Effector memory CD4-positive, alpha-beta T cell (primary cell): ENCODE results near the gene SIGLEC12.

Experiments
- DNase-seq, 3 donors: peaks; one replicate each; pipeline ENCODE4 v3.0.0-alpha.2; 2020
- H3K27ac ChIP-seq: 2 replicates; pipeline ENCODE4 v1.7.0; 2013; ENCODE audit warnings: mild to moderate bottlenecking, low read length, moderate library complexity; ENCODE audit not compliant: insufficient read depth, poor library complexity, severe bottlenecking
- H3K27me3 ChIP-seq: replicated peaks from 2 replicates; pipeline ENCODE4 v1.7.0; 2013; ENCODE audit warnings: mild to moderate bottlenecking, low read length; ENCODE audit not compliant: insufficient read depth, control insufficient read depth, poor library complexity, severe bottlenecking
- H3K36me3 ChIP-seq: 2 replicates; pipeline ENCODE4 v1.7.0; 2013; ENCODE audit warnings: mild to moderate bottlenecking, low read length, moderate library complexity; ENCODE audit not compliant: control insufficient read depth, insufficient read depth
- H3K4me1 ChIP-seq: 2 replicates; pipeline ENCODE4 v1.7.0; 2013; ENCODE audit warnings: low read length, mild to moderate bottlenecking; ENCODE audit not compliant: control insufficient read depth, insufficient read depth, poor library complexity, severe bottlenecking
- H3K4me3 ChIP-seq: 2 replicates; pipeline ENCODE4 v1.7.0; 2013; ENCODE audit warnings: low read length, low read depth, mild to moderate bottlenecking; ENCODE audit not compliant: insufficient read depth, poor library complexity, severe bottlenecking
- H3K9me3 ChIP-seq: 2 replicates; pipeline ENCODE4 v1.7.0; 2013; ENCODE audit warnings: mild to moderate bottlenecking, low read length, moderate library complexity; ENCODE audit not compliant: control insufficient read depth
- total RNA-seq, 3 donors: gene quantifications; one replicate each; lab custom pipeline; 2026; lab: John Stamatoyannopoulos, UW

SIGLEC12 gene
- total RNA-seq, result 0 reads per million in 3 donors

GRCh38 chr19:51501594-51502263, at the start of gene SIGLEC12:
TSS of gene SIGLEC12 (minus strand) at chr19:51501800. CDS start at chr19:51501733, 67 bp downstream.
- Histone ChIP-seq H3K9me3 (no peaks in the 10 kb centered on the region), H3K4me1 (no peaks in the 10 kb centered on the region), H3K36me3 (no peaks in the 10 kb centered on the region), H3K27me3 (no peaks in the 10 kb centered on the region), H3K27ac (no peak within 1 kb of the TSS), H3K4me3 (no peak within 1 kb of the TSS)
- no peak for DNase-seq

DNA sequence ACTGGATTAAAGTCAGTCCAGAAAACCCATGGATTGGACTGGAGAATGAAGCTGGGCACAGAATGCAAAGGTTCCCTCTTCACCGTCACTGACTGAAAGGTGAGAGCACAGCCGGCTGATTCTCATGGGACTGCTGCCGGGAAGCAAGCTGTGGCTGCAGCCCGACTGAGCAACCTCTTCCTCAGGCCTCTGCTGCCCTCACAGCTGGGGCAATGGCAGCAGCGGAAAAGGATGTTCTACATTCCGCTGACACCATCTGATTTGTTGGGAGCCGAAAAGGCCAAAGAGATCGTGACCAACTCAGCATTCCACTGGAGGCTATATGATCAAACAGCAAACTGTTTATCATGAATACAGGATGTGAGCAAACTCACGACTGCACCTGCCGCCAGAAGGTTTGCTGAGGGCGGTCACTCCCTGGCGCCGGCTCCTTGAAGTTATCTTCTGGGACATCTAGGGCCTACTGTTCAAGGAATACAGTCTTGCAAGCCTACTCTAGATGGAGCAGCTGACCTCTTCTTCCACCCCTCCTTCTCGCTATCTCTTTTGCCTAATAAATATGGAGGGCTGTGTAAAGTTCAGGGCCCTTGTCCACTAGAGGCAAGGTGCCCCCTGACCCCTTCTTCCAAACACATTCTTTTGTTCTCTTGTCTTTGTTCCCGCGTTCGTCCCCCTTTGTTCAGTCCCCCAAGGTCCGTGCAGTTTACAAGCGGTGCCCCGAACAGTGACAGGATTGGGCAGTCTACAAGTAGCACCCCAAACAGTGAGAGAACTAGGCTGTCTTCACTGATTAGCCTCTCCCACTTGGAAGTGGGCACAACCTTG, 49.5 kb upstream of the SIGLEC12 start:
- H3K27me3 ChIP-seq, result no peaks in the 10 kb centered on the region
- DNase-seq, result no peak
- H3K9me3 ChIP-seq, result no peaks in the 10 kb centered on the region
- no peak overlapping the region for H3K4me3 ChIP-seq
- no peak overlapping the region for H3K27ac ChIP-seq
- H3K4me1 ChIP-seq, result no peaks in the 10 kb centered on the region
- no peaks in the 10 kb centered on the region for H3K36me3 ChIP-seq

- Histone ChIP-seq H3K4me3 (no peak overlapping the region), H3K9me3 (no peaks in the 10 kb centered on the region), H3K27me3 (no peaks in the 10 kb centered on the region), H3K4me1 (no peaks in the 10 kb centered on the region), H3K27ac (no peak overlapping the region), H3K36me3 (no peaks in the 10 kb centered on the region)
- DNase-seq, result no peak
These were observed 48.1 kb upstream of the SIGLEC12 start for GRCh38 chr19:51549533-51550324.

- no peak overlapping the region for H3K27ac ChIP-seq
- no peaks in the 10 kb centered on the region for H3K36me3 ChIP-seq
- no peak overlapping the region for H3K4me3 ChIP-seq
- no peaks in the 10 kb centered on the region for H3K9me3 ChIP-seq
- DNase-seq, result no peak
- no peaks in the 10 kb centered on the region for H3K4me1 ChIP-seq
- no peaks in the 10 kb centered on the region for H3K27me3 ChIP-seq
These were observed 47.3 kb upstream of the SIGLEC12 start for GRCh38 chr19:51548891-51549305.

DNA sequence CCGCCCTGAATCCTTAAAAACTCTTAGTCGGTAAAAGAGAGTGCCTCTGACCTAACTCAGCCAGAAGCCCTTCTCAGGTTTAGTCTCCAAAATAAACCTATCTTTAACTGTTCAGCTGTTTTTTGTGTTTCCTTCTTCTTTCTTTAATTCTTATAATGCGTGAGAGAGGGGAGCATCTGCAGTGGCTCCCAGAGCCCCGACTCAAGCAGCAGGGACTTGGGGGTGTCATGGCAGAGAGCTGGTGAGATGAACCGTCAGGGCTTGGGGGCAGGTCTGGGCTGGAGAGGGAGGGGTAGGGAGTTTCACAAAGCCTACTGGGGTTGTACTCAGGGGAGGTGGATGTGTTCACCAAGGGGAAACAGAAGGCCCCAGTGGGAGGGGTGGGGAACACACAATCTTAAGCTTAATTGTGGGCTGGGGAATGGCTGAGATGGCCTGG, 46.6 kb upstream of the SIGLEC12 start:
- H3K4me1 ChIP-seq, result no peaks in the 10 kb centered on the region
- no peaks in the 10 kb centered on the region for H3K27me3 ChIP-seq
- no peak overlapping the region for H3K27ac ChIP-seq
- H3K9me3 ChIP-seq, result no peaks in the 10 kb centered on the region
- no peak overlapping the region for H3K4me3 ChIP-seq
- H3K36me3 ChIP-seq, result no peaks in the 10 kb centered on the region
- DNase-seq, result no peak

DNA sequence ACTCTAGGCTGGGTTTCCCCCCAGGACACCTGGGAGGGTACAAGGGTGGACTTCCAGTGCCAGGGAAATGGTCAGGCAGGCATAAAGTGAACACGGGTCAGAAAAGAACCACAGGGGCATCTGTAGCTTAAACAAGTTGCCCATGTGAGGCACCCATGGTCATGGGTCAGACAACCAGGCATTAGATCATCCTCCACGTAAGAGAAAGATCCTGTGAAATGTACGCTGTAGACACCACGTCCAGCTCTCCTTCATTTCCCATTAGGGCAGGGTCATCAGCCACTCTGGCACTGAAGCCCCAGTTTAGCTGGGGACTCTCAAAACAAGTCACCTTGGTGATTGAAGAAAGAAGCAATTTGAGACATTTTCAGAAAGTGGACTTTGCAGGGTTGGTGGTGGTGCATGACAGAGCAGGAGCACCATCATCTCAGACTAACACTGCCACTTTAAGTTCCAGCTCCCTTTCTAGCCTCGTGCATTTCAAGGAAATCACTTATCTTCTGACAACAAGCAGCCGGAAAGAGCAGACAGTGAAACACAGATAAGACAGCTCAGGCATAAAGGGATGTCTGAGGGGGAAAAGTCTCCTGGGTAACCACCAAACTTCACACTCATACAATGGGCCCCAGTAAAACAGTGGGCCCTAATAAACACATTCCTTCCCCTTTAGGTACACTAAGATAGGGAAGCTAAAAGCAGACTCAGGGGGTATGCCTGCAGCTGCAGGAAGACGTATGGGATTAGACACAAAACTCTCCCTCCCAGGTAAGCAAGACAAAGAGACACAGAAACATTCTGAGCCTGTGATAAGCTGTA, 46.0 kb upstream of the SIGLEC12 start:
- no peak overlapping the region for H3K27ac ChIP-seq
- H3K27me3 ChIP-seq, result no peaks in the 10 kb centered on the region
- H3K4me3 ChIP-seq, result no peak overlapping the region
- no peaks in the 10 kb centered on the region for H3K4me1 ChIP-seq
- DNase-seq, result no peak
- no peaks in the 10 kb centered on the region for H3K9me3 ChIP-seq
- no peaks in the 10 kb centered on the region for H3K36me3 ChIP-seq

DNA sequence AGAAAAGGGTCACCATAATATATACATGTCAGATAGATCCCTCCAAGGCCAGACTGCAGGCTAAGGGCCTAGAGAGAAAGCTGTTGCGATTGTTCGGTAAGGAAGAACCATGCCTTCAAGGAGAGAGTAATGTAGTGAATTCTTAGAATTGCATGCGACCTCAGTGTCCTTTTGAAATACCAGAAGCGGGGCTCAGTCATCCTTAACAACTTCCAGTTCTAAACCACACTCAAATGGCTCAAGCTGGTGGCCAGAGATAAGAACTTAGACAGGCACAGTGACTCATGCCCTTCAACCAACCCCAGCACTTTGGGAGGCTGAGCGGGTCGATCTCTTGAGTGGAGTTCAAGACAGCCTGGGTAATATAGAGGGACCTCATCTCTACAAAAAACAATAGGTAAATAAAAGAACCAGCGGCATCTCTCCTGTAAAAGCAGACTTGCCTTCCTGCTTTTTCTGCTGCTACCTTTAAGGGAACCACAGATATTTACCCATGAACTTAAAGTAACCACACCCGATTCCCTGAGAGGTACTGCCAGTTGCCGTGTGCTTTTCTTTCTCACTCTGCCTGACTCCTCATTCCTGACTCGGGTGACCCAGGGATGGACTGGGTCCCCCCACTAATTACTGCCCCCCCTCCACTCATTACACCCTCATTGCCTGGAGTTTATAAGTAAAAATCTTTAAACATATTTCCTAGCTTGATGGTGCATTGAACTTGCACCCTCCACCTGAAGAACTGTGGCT, 45.2 kb upstream of the SIGLEC12 start:
- Histone ChIP-seq H3K36me3 (no peaks in the 10 kb centered on the region), H3K4me3 (no peak overlapping the region), H3K9me3 (no peaks in the 10 kb centered on the region), H3K4me1 (no peaks in the 10 kb centered on the region), H3K27me3 (no peaks in the 10 kb centered on the region), H3K27ac (no peak overlapping the region)
- no peak for DNase-seq

DNA sequence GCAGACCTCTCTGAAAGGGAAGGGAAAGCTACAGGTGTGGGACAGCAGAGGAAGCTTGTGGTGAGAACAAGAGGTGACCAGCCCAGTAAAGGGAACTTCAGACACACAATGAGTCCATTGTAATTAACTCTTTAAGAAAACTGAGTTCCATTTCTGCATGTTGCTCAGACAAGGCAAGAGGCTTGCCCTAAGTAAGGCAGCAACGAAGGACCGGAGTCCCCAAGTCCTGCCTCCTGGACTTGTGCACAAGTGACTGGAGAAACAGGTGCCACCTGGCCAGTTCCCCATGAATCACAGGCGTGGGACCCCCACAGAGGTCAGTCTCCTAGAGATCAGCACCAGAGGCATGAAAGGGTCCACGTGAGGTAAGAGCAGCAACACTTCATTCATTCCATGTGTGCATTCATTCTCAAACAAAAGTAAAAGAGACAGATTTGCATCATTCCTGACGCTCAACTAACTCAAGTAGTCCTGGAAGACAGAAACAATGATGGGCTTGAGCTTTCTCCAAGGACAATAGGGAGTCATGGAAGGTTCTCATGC, 44.6 kb upstream of the SIGLEC12 start:
- H3K36me3 ChIP-seq, result no peaks in the 10 kb centered on the region
- DNase-seq, result no peak
- no peaks in the 10 kb centered on the region for H3K27me3 ChIP-seq
- H3K9me3 ChIP-seq, result no peaks in the 10 kb centered on the region
- H3K4me1 ChIP-seq, result no peaks in the 10 kb centered on the region
- no peak overlapping the region for H3K27ac ChIP-seq
- H3K4me3 ChIP-seq, result no peak overlapping the region

DNA sequence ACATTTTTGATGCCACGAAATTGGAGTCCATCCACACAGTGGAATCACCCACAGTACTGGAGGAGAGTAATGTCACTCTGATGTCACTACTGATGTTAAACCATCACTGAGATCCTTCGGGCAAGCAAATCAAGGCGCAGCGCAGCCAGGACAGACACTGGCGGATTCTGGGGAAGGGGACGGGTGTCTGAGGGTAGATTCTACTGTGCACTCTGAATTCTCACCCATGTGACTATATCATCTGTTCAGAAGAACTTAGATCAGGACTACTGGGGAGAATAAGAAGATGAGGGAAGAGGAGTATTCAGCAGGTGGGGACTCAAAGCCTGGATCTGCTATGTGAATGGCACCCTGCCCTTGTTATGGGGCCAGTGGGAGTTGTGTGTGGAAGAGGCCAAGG, 42.4 kb upstream of the SIGLEC12 start:
- no peak overlapping the region for H3K27ac ChIP-seq
- H3K9me3 ChIP-seq, result no peaks in the 10 kb centered on the region
- H3K36me3 ChIP-seq, result no peaks in the 10 kb centered on the region
- no peak overlapping the region for H3K4me3 ChIP-seq
- no peaks in the 10 kb centered on the region for H3K27me3 ChIP-seq
- no peak for DNase-seq
- no peaks in the 10 kb centered on the region for H3K4me1 ChIP-seq
